Measurements from ENCODE around the gene ARMC2. TPM values are rescaled to one million over a fixed set of nuclear protein-coding genes. Genes with fewer than 3 reads are reported as not detected.

ARMC2 gene
- total and polyA plus RNA-seq, 2 of the 4 experiments (the other 2 are of a cell fraction), result 0.72 to 3.9 TPM

DNA sequence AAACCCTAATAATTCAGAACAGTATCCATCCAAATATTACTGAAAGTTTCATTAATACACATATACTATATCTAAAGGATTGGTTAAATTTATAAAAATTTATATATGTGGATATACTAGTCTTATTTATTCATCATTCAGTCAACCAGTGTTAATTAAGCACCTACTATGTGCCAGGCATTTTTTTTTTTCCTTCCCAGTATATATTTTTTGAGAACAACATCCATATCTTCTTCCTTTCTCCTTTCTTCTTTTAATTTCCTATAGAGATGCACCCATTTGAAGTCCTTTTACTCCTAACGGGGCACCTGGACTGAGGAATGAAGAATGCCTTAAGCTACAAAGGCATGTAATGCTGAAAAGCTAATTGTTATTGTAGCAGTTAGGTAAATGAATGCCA is 173.6 kb downstream of the ARMC2 start:
- Histone ChIP-seq H3K79me1 (ENCODE audit: low read depth in 1 of 2, low read length in 2 of 2) (no peaks in the 10 kb centered on the region; a peak in 1 of 4 replicates), H3K4me2 (ENCODE audit: low read depth, low read length) (no peak overlapping the region), H3K27me3 (ENCODE audit: control insufficient read depth, insufficient read depth, low read length) (no peaks in the 10 kb centered on the region), H4K20me1 (ENCODE audit: insufficient read depth, low read length) (no peaks in the 10 kb centered on the region; the same call in 1 of the 2 replicates), H3K36me3 (ENCODE audit: control insufficient read depth, insufficient read depth, low read length) (no peaks in the 10 kb centered on the region), H3K4ac (ENCODE audit: low read depth, low read length) (no peak overlapping the region), H2BK5ac (ENCODE audit: low read depth, low read length, poor library complexity, severe bottlenecking) (no peak overlapping the region), H2AK5ac (ENCODE audit: low read depth, low read length) (no peak overlapping the region), H3K4me1 (ENCODE audit: control insufficient read depth, insufficient read depth, low read length) (peaks cover 2% of the 10 kb centered on the region; the same call in 1 of the 2 replicates), H4K8ac (ENCODE audit: low read depth in 2 of 2, low read length in 2 of 2) (no peak overlapping the region), H3K56ac (ENCODE audit: extremely low read depth, insufficient read depth, low read length) (no peak overlapping the region), H2BK20ac (ENCODE audit: low read depth, low read length) (no peak overlapping the region), H2AFZ (replicated peaks; ENCODE audit: low read length, poor library complexity) (no peak overlapping the region), H3K27ac (ENCODE audit: insufficient read depth, low read length) (no peak overlapping the region), H4K91ac (ENCODE audit: insufficient read depth, low read depth, low read length) (no peak overlapping the region), H3K9me1 (ENCODE audit: insufficient read depth, low read length) (no peaks in the 10 kb centered on the region; the same call in 1 of the 2 replicates), H3K9me3 (ENCODE audit: control insufficient read depth, insufficient read depth, low read length) (no peaks in the 10 kb centered on the region), H4K5ac (ENCODE audit: low read depth, low read length) (no peak overlapping the region), H3K4me3 (ENCODE audit: insufficient read depth, low read depth, low read length) (no peak overlapping the region), H3K9ac (ENCODE audit: low read depth, low read length) (no peak overlapping the region), H2BK120ac (ENCODE audit: low read depth, low read length) (no peak overlapping the region), H2BK15ac (ENCODE audit: low read depth, low read length) (no peak overlapping the region), H2AK9ac (replicated peaks; ENCODE audit: low read depth, low read length, poor library complexity) (no peak overlapping the region), H3K23ac (ENCODE audit: low read depth, low read length) (no peak overlapping the region), H3K14ac (replicated peaks; ENCODE audit: low read depth, low read length) (no peak overlapping the region), H3K18ac (ENCODE audit: low read depth, low read length) (no peak overlapping the region)
- dilution Hi-C loops (cut with HindIII; ENCODE audit: low sequenced_read_pairs, unreplicated experiment) (no loop called here), in situ Hi-C loops (cut with MboI; ENCODE audit: low sequenced_read_pairs) (no loop called here), intact Hi-C loops (cut with micrococcal nuclease) (no loop called here)
- CTCF ChIA-PET, result interaction anchor here (0.6 kb wide), 2 partner anchors 9 to 13 kb away, joined by 3 to 4 read pairs; no protein-coding TSS in a partner anchor
- POLR2A ChIA-PET (ENCODE audit: unreplicated experiment), result no interaction called here
- WGBS, 2 experiments (ENCODE audit: extremely low coverage in 2 of 2, insufficient read length in 1 of 2), result no CpG with 5 or more reads among the region's 1 CpG
- no peak for DNase-seq
- TF ChIP-seq CHD1 (IDR thresholded peaks at IDR 0.05; ENCODE audit: low read depth, low read length) (no peak), NFE2L2 (IDR thresholded peaks at IDR 0.05; ENCODE audit: low read depth, low read length) (no peak), FOS (IDR thresholded peaks at IDR 0.05; ENCODE audit: low read depth, low read length) (no peak)
- BruUV-seq (replicated peaks), result no TSS peak
- ATAC-seq (ENCODE audit: low read depth), result no peak
